HCT116 (cell line): ENCODE measurements around the gene RAB31. TPM values are rescaled to one million over a fixed set of nuclear protein-coding genes. Genes with fewer than 3 reads are reported as not detected.

Experiments
- ATAC-seq: fragments of 200-7000 bp; cut with Tn5 transposase; 2 replicates; pipeline ENCODE4 v1.9.1; 2020; ENCODE audit warnings: mild to moderate bottlenecking, moderate library complexity
- BruUV-seq: library from RNA; stranded (reverse); fragments of 400-500 nt; replicated peaks from 2 replicates; lab custom pipeline; 2021; lab: Mats Ljungman, UMichigan
- CTCF ChIA-PET: fragments of 300-600 bp; sonication (Branson Sonifier 250); formaldehyde crosslinking; loops from one replicate; lab custom pipeline; 2021; ENCODE audit warnings: antibody characterized with exemption; lab: Charles Lee
- POLR2A ChIA-PET: fragments of 300-600, 350-600 bp; sonication (Branson Sonifier 250); formaldehyde crosslinking; loops from one replicate; lab custom pipeline; 2021; ENCODE audit warnings: antibody characterized with exemption; lab: Charles Lee
- RAD21 ChIA-PET, 2 experiments: fragments of 300-600 bp; sonication (Branson Sonifier 250); formaldehyde crosslinking; loops; one replicate each; lab custom pipeline; 2023; ENCODE audit warnings: low total read pairs in 2 of 2; ENCODE audit not compliant: uncharacterized antibody in 2 of 2, unreplicated experiment in 2 of 2, low non-redundant PET in 1 of 2; lab: Charles Lee
- DNase-seq: peaks from one replicate; pipeline ENCODE4 v3.0.0-alpha.2; 2010; ENCODE audit warnings: low read depth, low spot score
- H2AFZ ChIP-seq: fragments of 200-600 bp; shearing (Covaris generic), sonication (generic); 2 replicates; pipeline ENCODE4 v1.6.1; 2017; ENCODE audit warnings: low read depth, mixed run types, mixed read lengths, antibody characterized with exemption, low read length; ENCODE audit not compliant: poor library complexity, severe bottlenecking
- H3K27ac ChIP-seq: 2 replicates; pipeline ENCODE4 v1.5.1; 2012; ENCODE audit warnings: low read depth, low read length
- H3K27me3 ChIP-seq: fragments of 200-600 bp; sonication (generic); 2 replicates; pipeline ENCODE4 v1.6.1; 2016; ENCODE audit warnings: mixed run types, low read length, mixed read lengths; ENCODE audit not compliant: insufficient read depth
- H3K36me3 ChIP-seq, 2 experiments: fragments of 200-500 bp in 1 of 2; fragments of 200-600 bp in 1 of 2; sonication (Bioruptor generic) in 1 of 2; sonication (generic) in 1 of 2; 2 replicates each; pipeline versions ENCODE4 v1.5.1 to v1.6.1; 2014 to 2016; ENCODE audit warnings: low read length in 2 of 2, inconsistent platforms in 1 of 2, mixed read lengths in 1 of 2, mixed run types in 1 of 2; ENCODE audit not compliant: insufficient read depth in 2 of 2, control insufficient read depth in 1 of 2
- H3K4me1 ChIP-seq, 2 experiments: fragments of 200-600 bp in 1 of 2; sonication (generic) in 1 of 2; 2 replicates each; pipeline versions ENCODE4 v1.5.1 to v1.6.1; 2012 to 2017; ENCODE audit warnings: low read length in 2 of 2, inconsistent platforms in 1 of 2, mild to moderate bottlenecking in 1 of 2, mixed read lengths in 1 of 2, mixed run types in 1 of 2, moderate library complexity in 1 of 2; ENCODE audit not compliant: insufficient read depth in 2 of 2, control insufficient read depth in 1 of 2
- H3K4me2 ChIP-seq: fragments of 200-600 bp; sonication (generic); 2 replicates; pipeline ENCODE4 v1.6.1; 2017; ENCODE audit warnings: mixed run types, low read length, mixed read lengths
- H3K4me3 ChIP-seq, 2 experiments: fragments of 200-600 bp in 1 of 2; sonication (generic) in 1 of 2; replicated peaks in 1 of 2; 2 replicates each; pipeline ENCODE4 v1.5.1; 2011 to 2016; ENCODE audit warnings: low read length in 2 of 2, control low read depth in 1 of 2, low read depth in 1 of 2, mild to moderate bottlenecking in 1 of 2, mixed read lengths in 1 of 2, mixed run types in 1 of 2
- H3K79me2 ChIP-seq: fragments of 200-600 bp; sonication (generic); 2 replicates; pipeline ENCODE4 v1.6.1; 2017; ENCODE audit warnings: mild to moderate bottlenecking, mixed run types, low read length, moderate library complexity, mixed read lengths; ENCODE audit not compliant: insufficient read depth
- H3K9ac ChIP-seq: fragments of 200-600 bp; sonication (generic); 2 replicates; pipeline ENCODE4 v1.6.1; 2016; ENCODE audit warnings: low read length, mixed read lengths
- H3K9me2 ChIP-seq: fragments of 200-600 bp; sonication (generic), shearing (Covaris generic); 2 replicates; pipeline ENCODE4 v1.6.1; 2017; ENCODE audit warnings: mixed run types, mild to moderate bottlenecking, moderate library complexity; ENCODE audit not compliant: insufficient read depth
- H3K9me3 ChIP-seq, 2 experiments: fragments of 200-500 bp in 1 of 2; fragments of 200-600 bp in 1 of 2; sonication (Bioruptor generic) in 1 of 2; sonication (generic) in 1 of 2; 2 replicates each; pipeline ENCODE4 v1.6.1; 2014 to 2017; ENCODE audit warnings: low read length in 2 of 2, mixed read lengths in 2 of 2, inconsistent platforms in 1 of 2, low read depth in 1 of 2, mild to moderate bottlenecking in 1 of 2, mixed run types in 1 of 2, moderate library complexity in 1 of 2; ENCODE audit not compliant: control insufficient read depth in 1 of 2, insufficient read depth in 1 of 2
- H4K20me1 ChIP-seq: fragments of 200-600 bp; sonication (generic), shearing (Covaris generic); 2 replicates; pipeline ENCODE4 v1.6.1; 2017; ENCODE audit warnings: mixed run types, mild to moderate bottlenecking, moderate library complexity; ENCODE audit not compliant: insufficient read depth
- ATF3 ChIP-seq: IDR thresholded peaks from 2 replicates; pipeline ENCODE4 v1.6.1; 2012
- CTCF ChIP-seq, 3 experiments: fragments of 200-600 bp in 1 of 3; sonication (generic) in 1 of 3; IDR thresholded peaks in 2 of 3; conservative IDR thresholded peaks in 1 of 3; 2 replicates each; pipeline ENCODE4 v1.5.1; 2012 to 2017; ENCODE audit warnings: low read depth in 2 of 3, low read length in 2 of 3, antibody characterized with exemption in 1 of 3, borderline replicate concordance in 1 of 3, control low read depth in 1 of 3, mild to moderate bottlenecking in 1 of 3, mixed read lengths in 1 of 3, mixed run types in 1 of 3, moderate library complexity in 1 of 3; ENCODE audit not compliant: insufficient read depth in 1 of 3
- ELF1 ChIP-seq: IDR thresholded peaks from 2 replicates; pipeline ENCODE4 v1.6.1; 2012; ENCODE audit warnings: low read depth, borderline replicate concordance
- JUND ChIP-seq: IDR thresholded peaks from 2 replicates; pipeline ENCODE4 v1.6.1; 2012
- RAD21 ChIP-seq: IDR thresholded peaks from 2 replicates; pipeline ENCODE4 v1.6.1; 2012; ENCODE audit warnings: low read depth, mild to moderate bottlenecking
- REST ChIP-seq: IDR thresholded peaks from 2 replicates; pipeline ENCODE4 v1.6.1; 2012; ENCODE audit warnings: low read depth
- SIN3A ChIP-seq: IDR thresholded peaks from 2 replicates; pipeline ENCODE4 v1.6.1; 2012; ENCODE audit warnings: low read depth
- TCF7L2 ChIP-seq: IDR thresholded peaks from 2 replicates; pipeline ENCODE4 v1.7.0; 2011; ENCODE audit warnings: borderline replicate concordance, inconsistent platforms; ENCODE audit not compliant: insufficient read depth, insufficient read length; ENCODE audit errors: extremely low read depth
- intact Hi-C: fragments of 100-400 bp; cut with micrococcal nuclease; formaldehyde crosslinking; loops from 2 replicates; pipeline ENCODE4 v1.10.0; 2022
- total RNA-seq: library from RNA; stranded (reverse); gene quantifications from one replicate; pipeline ENCODE4 v1.2.1, GENCODE V29; 2021; ENCODE audit not compliant: unreplicated experiment

Gene RAB31
- total RNA-seq, 1 experiment from 2014 or later, result 46.9 TPM

- POLR2A ChIA-PET, result no interaction called here
- CTCF ChIA-PET, result no interaction called here
- Histone ChIP-seq H3K27me3 (no peaks in the 10 kb centered on the region), H3K27ac (no peak overlapping the region), H2AFZ (no peak overlapping the region), H3K9me2 (no peaks in the 10 kb centered on the region), H3K9ac (no peak overlapping the region), H3K4me2 (0 out of 2 replicates have a peak overlapping the region, but pooled peaks have one; percentile 12), H3K9me3 (no peaks in the 10 kb centered on the region), H3K4me1 (peaks cover 34 to 39% of the 10 kb centered on the region in 2 experiments), H3K4me3 (no peak overlapping the region), H4K20me1 (no peaks in the 10 kb centered on the region), H3K36me3 (no peaks in the 10 kb centered on the region), H3K79me2 (no peaks in the 10 kb centered on the region)
- DNase-seq (no peak), ATAC-seq (no peak)
- TF ChIP-seq SIN3A (no peak), ELF1 (no peak)
- intact Hi-C loops, result no loop called here
- RAD21 ChIA-PET, result no interaction called here
- BruUV-seq, result no TSS peak
Measured at GRCh38 chr18:9835113-9835755, 127.1 kb downstream of the RAB31 start.

- no peak for DNase-seq
- no peak for TF ChIP-seq REST
- TF ChIP-seq ATF3, result no peak
- TF ChIP-seq JUND, result no peak
- no peak for TF ChIP-seq RAD21
- TF ChIP-seq CTCF (IDR thresholded peaks at IDR 0.05 in 2 of 3, conservative IDR thresholded peaks at IDR 0.05 in 1 of 3; ENCODE audit: borderline replicate concordance in 1 of 3, insufficient read depth in 1 of 3, low read depth in 2 of 3, low read length in 2 of 3), result no peak
- no peak for TF ChIP-seq TCF7L2
- TF ChIP-seq, all 23 proteins: peak for 0
- no peaks in the 10 kb centered on the region for H3K79me2 ChIP-seq
- H3K9me3 ChIP-seq, result no peaks in the 10 kb centered on the region
- no peaks in the 10 kb centered on the region for H3K36me3 ChIP-seq
- H3K27ac ChIP-seq, result no peak overlapping the region
- no peak overlapping the region for H2AFZ ChIP-seq
- no TSS peak for BruUV-seq
- POLR2A ChIA-PET, result no interaction called here
- no peak for ATAC-seq
- no peak overlapping the region for H3K4me3 ChIP-seq
- H3K4me2 ChIP-seq, result 0 out of 2 replicates have a peak overlapping the region, but pooled peaks have one; percentile 12
- CTCF ChIA-PET, result no interaction called here
- peaks cover 34 to 35% of the 10 kb centered on the region in 2 experiments for H3K4me1 ChIP-seq
- H4K20me1 ChIP-seq, result no peaks in the 10 kb centered on the region
- no peaks in the 10 kb centered on the region for H3K9me2 ChIP-seq
- no peak overlapping the region for H3K9ac ChIP-seq
- RAD21 ChIA-PET, result no interaction called here
- no peaks in the 10 kb centered on the region for H3K27me3 ChIP-seq
- intact Hi-C loops, result no loop called here
Measured at GRCh38 chr18:9835825-9836224, 127.7 kb downstream of the RAB31 start.
